HL-60 (cell line): Measurements from ENCODE around the gene GABARAP.

ENCODE experiments used
- CTCF ChIP-seq: IDR thresholded peaks from one replicate; pipeline ENCODE4 v1.5.1; 2011; ENCODE audit warnings: low read length, control low read depth, inconsistent platforms; ENCODE audit not compliant: insufficient read depth
- POLR2AphosphoS5 ChIP-seq: IDR thresholded peaks from 2 replicates; pipeline ENCODE4 v1.6.1; 2012; ENCODE audit warnings: low read depth
- REST ChIP-seq: IDR thresholded peaks from 2 replicates; pipeline ENCODE4 v1.6.1; 2012; ENCODE audit warnings: low read depth; ENCODE audit not compliant: insufficient replicate concordance
- SPI1 ChIP-seq: IDR thresholded peaks from 2 replicates; pipeline ENCODE4 v1.6.1; 2012; ENCODE audit warnings: low read depth, mild to moderate bottlenecking, borderline replicate concordance

- TF ChIP-seq CTCF (no peak), REST (no peak), POLR2AphosphoS5 (no peak), SPI1 (no peak)
These were observed 45.4 kb downstream of the GABARAP start for GRCh38 chr17:7196651-7197401.
